ENCODE results near the gene CIAO2B.
"Not testable (repeated sequence)": the region's sequence is repeated elsewhere in the genome, so short reads cannot be mapped to it uniquely, and the experiment has no call there.

Gene CIAO2B

GRCh38 chr16:66955363-66956153 lies 21.4 kb upstream of the CIAO2B start:
- not testable (repeated sequence) for DNase-seq (ENCODE audit: low read depth in 3 of 3)

DNA sequence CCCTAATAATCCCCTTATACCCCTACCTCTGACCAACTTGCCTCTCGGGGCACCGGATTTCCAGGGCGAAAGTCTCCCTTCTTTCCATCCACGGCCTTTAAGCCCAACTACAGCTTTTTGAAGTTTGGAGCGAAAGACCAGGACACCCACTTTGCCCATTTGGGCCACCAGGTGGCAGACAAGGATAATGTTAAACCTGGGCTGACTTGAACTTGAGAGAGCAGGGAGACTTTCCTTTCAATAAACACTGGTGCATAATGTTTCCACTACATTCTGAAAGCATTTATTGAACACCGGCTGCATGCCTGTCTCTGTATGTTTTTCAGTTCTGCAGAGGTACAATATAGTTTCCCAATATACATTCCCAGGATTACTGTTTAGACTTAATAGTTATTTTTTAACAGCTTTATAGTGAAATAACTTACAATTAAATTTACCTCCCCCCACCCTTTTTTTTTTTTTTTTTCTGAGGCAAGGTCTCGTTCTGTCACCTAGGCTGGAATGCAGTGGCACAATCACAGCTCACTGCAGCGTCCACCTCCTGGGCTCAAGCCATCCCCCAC lies 20.0 kb upstream of the CIAO2B start:
- peak; percentile 56 to 75 (median 60) for DNase-seq (ENCODE audit: low read depth in 3 of 3)

DNA sequence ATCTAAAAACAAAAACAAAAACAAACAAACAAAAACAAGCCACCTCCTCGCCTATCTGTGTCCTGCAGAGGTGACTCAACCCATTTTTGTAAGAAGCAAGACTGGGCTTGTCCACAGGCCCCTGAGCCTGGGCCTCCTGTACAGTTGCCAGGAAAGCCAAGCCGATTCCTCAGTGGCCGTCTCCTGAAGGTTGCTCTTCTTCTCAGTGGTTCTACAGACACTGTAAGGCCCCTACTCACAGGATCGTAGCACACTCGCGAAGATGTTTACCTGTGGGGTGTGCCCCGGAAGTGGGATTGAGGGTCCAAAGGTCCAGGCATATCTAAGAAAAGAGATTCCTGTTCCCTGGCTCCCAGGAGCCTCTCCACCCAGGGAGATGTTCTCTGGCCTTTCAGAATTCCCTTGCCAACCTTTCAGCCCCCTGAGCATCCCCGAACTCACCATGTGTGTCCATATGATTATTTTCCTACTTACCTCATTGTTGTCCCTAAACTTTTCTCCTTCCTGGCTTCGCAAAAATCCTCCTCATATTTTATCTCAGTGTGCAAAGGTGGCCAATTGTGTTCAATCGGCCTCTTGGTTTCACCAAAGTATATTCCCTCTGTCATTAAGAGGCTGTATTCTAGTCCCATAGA lies 19.4 kb upstream of the CIAO2B start:
- no peak for DNase-seq (ENCODE audit: low read depth in 3 of 3)

GRCh38 chr16:66952430-66953110 lies 18.4 kb upstream of the CIAO2B start:
- DNase-seq (ENCODE audit: low read depth in 3 of 3): no peak

GRCh38 chr16:66950971-66951790 lies 17.0 kb upstream of the CIAO2B start:
- no peak for DNase-seq (ENCODE audit: low read depth in 3 of 3)

GRCh38 chr16:66950437-66950836 lies 16.2 kb upstream of the CIAO2B start:
- no peak for DNase-seq (ENCODE audit: low read depth in 3 of 3)

DNA sequence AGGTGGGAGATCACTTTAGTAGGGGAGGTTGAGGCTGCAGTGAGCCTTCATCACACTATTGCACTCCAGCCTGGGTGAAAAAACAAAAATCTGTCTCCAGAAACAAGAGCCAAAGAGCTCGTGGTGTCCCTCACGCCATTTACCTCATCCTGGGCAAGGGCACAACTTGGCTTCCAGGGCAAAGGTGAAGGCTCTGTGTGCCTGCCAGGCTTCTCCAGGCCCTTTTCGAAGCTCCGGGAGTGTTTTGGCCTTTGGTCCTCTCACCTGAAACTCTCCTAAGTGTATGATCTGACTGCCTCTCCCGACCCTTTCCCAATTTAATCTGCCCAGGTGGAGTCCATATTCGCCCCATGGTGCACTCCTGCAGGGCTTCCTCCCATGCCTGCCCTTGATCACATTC lies 15.3 kb upstream of the CIAO2B start:
- DNase-seq (ENCODE audit: low read depth in 3 of 3): no peak

DNA sequence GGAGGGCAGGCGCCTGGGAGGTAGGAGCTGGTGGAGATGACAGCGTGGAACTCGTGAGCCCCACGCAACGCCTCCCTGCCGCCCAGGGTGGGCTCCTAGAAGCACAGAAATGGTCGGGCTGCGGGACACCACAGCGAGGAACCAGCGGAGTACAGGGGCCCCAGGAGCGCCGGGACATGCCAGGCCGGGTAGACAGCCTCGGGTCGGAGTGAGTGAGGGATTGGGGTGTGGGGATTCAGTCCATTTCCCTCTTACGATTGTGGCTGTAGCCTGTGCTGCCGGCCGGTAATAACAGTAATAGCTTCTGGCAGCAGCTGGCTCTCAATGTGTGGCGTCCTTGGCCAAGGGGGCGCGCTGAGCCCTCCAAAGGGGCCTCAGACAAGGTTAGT lies 14.6 kb upstream of the CIAO2B start:
- no peak for DNase-seq (ENCODE audit: low read depth in 3 of 3)

GRCh38 chr16:66948134-66948836 lies 14.1 kb upstream of the CIAO2B start:
- DNase-seq (ENCODE audit: low read depth in 3 of 3): no peak

GRCh38 chr16:66947302-66948065 lies 13.3 kb upstream of the CIAO2B start:
- DNase-seq (ENCODE audit: low read depth in 3 of 3): peak; percentile 69 to 83 (median 81)

GRCh38 chr16:66946974-66947301 lies 12.7 kb upstream of the CIAO2B start:
- DNase-seq (ENCODE audit: low read depth in 3 of 3): no peak

DNA sequence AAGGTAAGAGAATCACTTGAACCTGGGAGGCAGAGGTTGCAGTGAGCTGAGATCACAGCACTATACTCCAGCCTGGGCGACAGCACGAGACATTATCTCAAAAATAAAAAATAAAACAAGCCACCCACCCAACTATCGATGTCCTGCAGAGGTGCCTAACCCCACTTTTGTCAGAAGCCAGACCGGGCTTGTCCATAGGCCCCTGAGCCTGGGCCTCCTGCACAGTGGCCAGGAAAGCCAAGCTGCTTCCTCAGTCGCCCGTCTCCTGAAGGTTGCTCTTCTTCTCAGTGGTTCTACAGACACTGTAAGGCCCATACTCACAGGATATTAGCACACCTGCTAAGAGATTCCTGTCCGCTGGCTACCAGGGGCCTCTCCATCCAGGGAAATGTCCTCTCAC lies 12.3 kb upstream of the CIAO2B start:
- no peak for DNase-seq (ENCODE audit: low read depth in 3 of 3)

GRCh38 chr16:66945939-66946338 lies 11.7 kb upstream of the CIAO2B start:
- DNase-seq (ENCODE audit: low read depth in 3 of 3): no peak

DNA sequence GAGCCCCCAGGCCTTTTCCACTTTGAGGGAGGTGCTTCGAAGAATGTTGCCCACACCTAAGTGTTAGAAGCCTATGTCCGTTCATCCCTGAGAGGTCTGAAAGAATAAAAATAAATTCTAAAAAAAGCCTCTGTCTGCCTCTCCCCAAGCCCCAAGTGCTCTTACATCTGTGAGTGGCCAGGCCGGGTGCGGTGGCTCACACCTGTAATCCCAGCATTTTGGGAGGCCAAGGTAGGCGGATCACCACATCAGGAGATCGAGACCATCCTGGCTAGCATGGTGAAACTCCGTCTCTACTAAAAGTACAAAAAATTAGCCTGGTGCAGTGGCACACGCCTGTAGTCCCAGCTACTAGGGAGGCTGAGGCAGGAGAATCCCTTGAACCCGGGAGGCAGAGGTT lies 10.8 kb upstream of the CIAO2B start:
- not testable (repeated sequence) for DNase-seq (ENCODE audit: low read depth in 3 of 3)

DNA sequence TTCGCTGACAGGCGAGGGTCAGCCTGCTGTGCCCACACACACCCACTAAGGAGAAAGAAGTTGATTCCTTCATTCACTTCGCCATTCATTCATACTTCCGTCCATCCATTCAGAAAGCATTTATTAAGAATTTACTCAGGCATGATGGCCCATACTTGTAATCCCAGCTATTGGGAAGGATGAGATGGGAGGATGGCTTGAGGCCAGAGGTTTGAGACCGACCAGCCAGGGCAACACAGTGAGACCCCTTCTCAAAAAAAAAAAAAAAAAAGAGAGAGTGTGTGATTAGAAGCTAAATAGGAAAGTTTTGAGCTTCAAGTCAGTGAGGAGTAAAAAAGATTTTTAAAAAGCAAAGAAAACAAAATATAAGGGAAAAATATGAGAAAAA lies 9.8 kb upstream of the CIAO2B start:
- no peak for DNase-seq (ENCODE audit: low read depth in 3 of 3)

GRCh38 chr16:66943426-66944053 lies 9.3 kb upstream of the CIAO2B start:
- DNase-seq (ENCODE audit: low read depth in 3 of 3): no peak

GRCh38 chr16:66942981-66943380 lies 8.8 kb upstream of the CIAO2B start:
- no peak for DNase-seq (ENCODE audit: low read depth in 3 of 3)

GRCh38 chr16:66940236-66940635 lies 6.0 kb upstream of the CIAO2B start:
- DNase-seq (ENCODE audit: low read depth in 3 of 3): no peak

- no peak for DNase-seq (ENCODE audit: low read depth in 3 of 3)
These were observed 5.2 kb upstream of the CIAO2B start for GRCh38 chr16:66939366-66939765.

GRCh38 chr16:66937725-66938337 lies 3.6 kb upstream of the CIAO2B start:
- DNase-seq (ENCODE audit: low read depth in 3 of 3): no peak
